IPS-18c (cell line): ENCODE measurements around the gene ATR.
"Not testable (repeated sequence)": the region's sequence is repeated elsewhere in the genome, so short reads cannot be mapped to it uniquely, and the experiment has no call there.

Experiments used
- H3K4me3 ChIP-seq: 2 replicates; pipeline ENCODE4 v1.7.0; 2013; ENCODE audit warnings: low read depth, mild to moderate bottlenecking, low read length, moderate library complexity; ENCODE audit not compliant: insufficient read depth
- H3K9me3 ChIP-seq: one replicate; pipeline ENCODE4 v1.6.1; 2013; ENCODE audit warnings: mild to moderate bottlenecking, low read length, moderate library complexity; ENCODE audit not compliant: control insufficient read depth, insufficient read depth

Gene ATR

DNA sequence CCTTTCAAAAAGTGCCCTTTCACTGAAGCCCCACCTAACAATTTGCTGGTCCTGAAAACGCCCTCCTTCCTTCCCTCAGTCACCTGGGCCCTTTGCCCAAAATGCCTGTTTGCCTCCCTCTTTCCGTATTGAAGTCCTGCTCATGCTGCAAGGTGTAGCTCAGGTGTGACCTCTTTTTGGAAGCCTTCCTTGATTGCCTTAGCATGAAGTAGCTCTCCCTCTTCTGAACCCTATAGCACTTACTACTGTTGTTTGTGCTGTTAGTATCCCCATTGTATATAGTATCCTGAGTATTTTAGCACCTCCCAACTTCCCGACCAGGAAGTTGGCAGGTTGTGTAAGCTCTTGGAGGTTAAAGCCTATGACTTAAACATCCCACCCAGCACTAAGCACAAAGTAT lies 19.4 kb upstream of the ATR start:
- H3K4me3 ChIP-seq, result no peak overlapping the region
- peaks cover 2% of the 10 kb centered on the region for H3K9me3 ChIP-seq

GRCh38 chr3:142596726-142597088 lies 18.2 kb upstream of the ATR start:
- Histone ChIP-seq H3K4me3 (peak overlapping the region; percentile 71), H3K9me3 (peaks cover 2% of the 10 kb centered on the region)

- H3K9me3 ChIP-seq, result peaks cover 2% of the 10 kb centered on the region
- H3K4me3 ChIP-seq, result peak within 1 kb of the TSS; percentile 71
These were observed 17.6 kb upstream of the ATR start, which contains the start of gene PLS1 for GRCh38 chr3:142595951-142596725. TSS of gene PLS1 (plus strand) at chr3:142596393. CDS start at chr3:142664238, 67,845 bp downstream.

DNA sequence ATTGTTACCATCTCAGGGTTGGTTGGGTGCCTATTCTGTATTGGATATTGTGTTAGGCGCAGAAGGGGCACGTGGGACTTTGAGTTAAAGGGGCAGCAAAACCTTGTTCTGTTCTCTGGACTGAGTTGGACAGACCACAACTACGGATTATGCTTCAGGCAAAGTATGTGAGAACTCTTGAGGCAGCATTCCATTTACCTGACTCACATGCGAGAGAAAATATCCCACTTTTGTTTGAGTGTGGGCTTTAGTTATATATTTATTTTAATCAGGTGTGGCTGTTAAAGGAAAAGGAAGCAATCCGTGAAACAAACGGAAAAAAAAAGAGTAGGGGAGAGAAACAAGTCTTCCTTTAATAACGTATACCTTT lies 17.0 kb upstream of the ATR start:
- Histone ChIP-seq H3K9me3 (peaks cover 2% of the 10 kb centered on the region), H3K4me3 (peak overlapping the region; percentile 71; the same call in 1 of the 2 replicates)

GRCh38 chr3:142595141-142595540 lies 16.6 kb upstream of the ATR start:
- Histone ChIP-seq H3K9me3 (peaks cover 2% of the 10 kb centered on the region), H3K4me3 (no peak overlapping the region)

DNA sequence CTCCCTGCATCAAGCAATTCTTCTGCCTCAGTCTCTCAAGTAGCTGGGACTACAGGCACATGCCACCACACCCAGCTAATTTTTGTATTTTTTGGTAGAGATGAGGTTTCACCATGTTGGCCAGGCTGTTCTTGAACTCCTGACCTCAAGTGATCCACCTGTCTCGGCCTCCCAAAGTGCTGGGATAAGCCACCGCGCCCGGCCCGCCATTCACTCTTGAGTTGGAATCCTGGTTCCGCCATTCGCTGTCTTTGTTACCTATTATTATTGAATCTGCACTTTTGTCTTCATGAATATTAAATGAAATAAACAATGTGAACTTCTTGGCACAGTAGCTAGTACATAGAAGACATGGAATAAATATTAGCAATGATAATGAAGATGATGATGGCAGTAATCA lies 13.7 kb upstream of the ATR start:
- not testable (repeated sequence) for H3K9me3 ChIP-seq, H3K4me3 ChIP-seq

DNA sequence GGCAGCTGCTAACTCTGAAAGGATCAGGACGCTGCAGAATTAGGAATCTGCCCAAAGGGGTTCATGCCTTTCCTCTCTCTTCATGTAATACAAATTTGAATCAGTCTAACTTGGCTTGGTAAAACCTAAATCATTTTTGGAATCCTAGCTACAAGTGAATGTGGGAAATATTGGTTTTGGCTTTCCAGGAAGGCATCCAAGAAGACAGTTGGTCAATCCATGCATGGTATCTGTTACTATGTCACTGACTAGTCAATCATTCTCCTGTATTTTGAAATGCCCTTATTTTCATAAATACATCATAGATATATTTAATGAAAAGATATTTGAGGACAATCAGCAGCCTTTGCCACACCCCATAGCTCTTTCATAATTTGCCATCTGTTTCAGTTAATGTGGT lies 10.2 kb upstream of the ATR start:
- Histone ChIP-seq H3K4me3 (no peak overlapping the region), H3K9me3 (peaks cover 2% of the 10 kb centered on the region)

DNA sequence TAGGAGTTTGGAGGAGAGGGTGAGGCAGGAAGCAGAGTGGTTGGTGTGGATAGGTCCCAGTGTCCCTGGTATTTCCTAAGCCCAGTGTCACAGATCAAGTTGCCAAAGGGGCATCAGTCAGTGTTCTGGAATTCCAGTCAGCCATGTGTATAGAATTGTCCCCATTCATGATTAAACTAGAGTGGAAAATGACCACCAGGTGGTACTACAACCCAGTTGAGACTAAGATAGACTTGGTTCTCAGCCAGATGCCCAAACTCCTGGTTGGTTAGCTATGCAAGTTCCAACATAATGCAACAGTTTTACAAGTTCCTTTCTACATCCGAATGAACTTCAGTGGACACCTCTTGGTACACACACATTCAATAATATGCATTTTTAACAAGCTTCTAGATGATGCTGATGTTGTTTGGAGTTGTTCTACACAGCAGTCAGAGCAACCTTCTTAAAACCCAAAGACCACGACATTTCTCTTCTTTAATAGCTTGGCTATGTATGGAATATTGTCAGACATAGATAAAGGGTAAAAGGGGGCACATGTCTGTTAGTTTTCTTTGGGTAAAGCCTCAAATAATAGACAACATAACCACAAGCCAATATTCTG lies 8.4 kb upstream of the ATR start:
- no peaks in the 10 kb centered on the region for H3K9me3 ChIP-seq
- H3K4me3 ChIP-seq, result no peak overlapping the region

DNA sequence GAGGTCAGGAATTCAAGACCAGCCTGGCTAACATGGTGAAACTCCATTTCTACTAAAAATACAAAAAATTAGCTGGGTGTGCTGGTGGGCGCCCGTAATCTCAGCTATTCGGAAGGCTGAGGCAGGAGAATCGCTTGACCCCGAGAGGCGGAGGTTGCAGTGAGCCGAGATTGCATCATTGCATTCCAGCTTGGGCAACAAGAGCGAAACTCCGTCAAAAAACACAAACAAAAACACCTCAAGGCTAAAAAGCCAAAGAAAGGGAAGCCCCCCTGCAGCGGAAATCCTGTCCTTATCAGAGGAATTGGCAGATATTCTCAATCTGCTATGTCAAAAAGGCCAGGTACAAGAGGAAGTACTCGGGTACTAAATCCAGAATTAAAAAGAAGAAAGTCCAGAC lies 2.5 kb upstream of the ATR start:
- not testable (repeated sequence) for H3K4me3 ChIP-seq, H3K9me3 ChIP-seq

DNA sequence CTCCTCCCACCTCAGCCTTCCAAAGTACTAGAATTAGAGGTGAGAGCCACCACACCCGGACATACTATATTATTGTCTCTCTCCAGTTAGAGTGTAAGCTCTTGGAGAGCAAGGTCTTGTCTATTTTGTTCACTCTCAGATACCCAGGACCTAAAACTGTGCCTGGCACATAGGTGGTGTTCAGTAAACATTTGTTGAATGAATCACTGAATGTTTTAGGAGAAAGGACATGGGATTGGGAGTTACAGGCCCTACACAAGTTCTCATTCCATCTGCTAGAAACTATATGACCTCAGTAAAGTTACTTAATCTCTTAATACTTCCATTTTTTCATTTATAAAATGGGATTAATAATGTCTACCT lies 1.5 kb upstream of the ATR start:
- no peaks in the 10 kb centered on the region for H3K9me3 ChIP-seq
- no peak overlapping the region for H3K4me3 ChIP-seq

GRCh38 chr3:142577696-142578328 lies 721 bp downstream of the ATR start:
- no peaks in the 10 kb centered on the region for H3K9me3 ChIP-seq
- peak overlapping the region; percentile 65 for H3K4me3 ChIP-seq

- H3K4me3 ChIP-seq, result no peak overlapping the region
- H3K9me3 ChIP-seq, result no peaks in the 10 kb centered on the region
These were observed 1.7 kb downstream of the ATR start for GRCh38 chr3:142576792-142577191.

DNA sequence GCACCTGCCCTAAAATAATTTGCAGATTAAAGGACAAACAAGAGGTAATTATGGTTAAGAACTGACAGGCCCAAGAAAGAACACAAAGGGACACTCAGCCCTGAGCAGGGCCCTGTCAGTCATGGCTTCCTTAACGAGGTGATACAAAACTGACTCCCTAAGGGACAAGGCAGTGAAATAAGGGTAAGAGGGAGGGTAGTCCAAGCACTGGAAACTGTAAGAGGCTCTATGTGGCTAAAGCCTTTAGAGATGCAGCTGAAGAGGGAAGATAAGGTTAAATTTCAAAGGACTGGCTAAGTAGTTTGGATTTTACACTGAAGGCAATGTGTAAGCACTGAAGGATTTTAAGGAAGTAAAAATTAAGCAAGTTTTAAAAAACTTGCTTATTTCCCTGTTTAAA lies 3.9 kb downstream of the ATR start:
- H3K4me3 ChIP-seq, result no peak overlapping the region
- no peaks in the 10 kb centered on the region for H3K9me3 ChIP-seq

- H3K4me3 ChIP-seq, H3K9me3 ChIP-seq: not testable (repeated sequence)
These were observed 4.3 kb downstream of the ATR start for GRCh38 chr3:142574223-142574622.

GRCh38 chr3:142569422-142569821 lies 9.1 kb downstream of the ATR start:
- H3K9me3 ChIP-seq, H3K4me3 ChIP-seq: not testable (repeated sequence)

DNA sequence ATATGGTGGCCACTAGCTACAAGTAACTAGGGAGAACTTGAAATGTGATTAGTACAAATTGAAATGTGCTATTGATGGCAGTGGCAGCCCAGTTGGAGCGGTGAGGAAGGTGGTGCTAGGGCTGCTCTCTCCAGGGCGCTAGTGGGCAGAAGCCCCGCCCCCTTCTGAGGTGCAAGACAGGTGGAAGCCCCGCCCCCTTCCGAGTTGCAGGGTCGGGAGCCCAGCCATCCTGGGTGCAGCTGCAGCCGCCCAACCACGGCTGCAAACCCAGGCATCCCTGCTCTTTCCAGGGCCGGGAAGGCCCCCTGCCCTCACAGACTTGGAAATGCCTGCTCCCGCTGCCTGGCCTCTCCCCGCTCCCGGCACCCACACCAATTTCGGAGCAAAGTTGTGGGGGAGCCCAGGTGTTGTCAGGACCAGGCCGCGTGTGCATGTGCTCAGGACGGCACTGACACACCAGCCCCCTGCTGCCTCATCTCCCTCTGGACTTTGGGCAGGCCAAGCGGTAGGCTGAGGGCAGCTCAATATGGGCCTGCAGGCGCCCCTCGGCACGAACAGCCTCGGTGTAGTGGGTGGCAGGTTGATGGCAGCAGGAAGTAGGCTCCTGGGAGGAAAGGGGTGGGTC lies 10.0 kb downstream of the ATR start:
- Histone ChIP-seq H3K4me3 (no peak overlapping the region; the same call in 1 of the 2 replicates), H3K9me3 (no peaks in the 10 kb centered on the region)

- H3K9me3 ChIP-seq, result no peaks in the 10 kb centered on the region
These were observed 12.4 kb downstream of the ATR start for GRCh38 chr3:142566096-142566495.

GRCh38 chr3:142563496-142563997 lies 15.0 kb downstream of the ATR start:
- no peak overlapping the region for H3K4me3 ChIP-seq
- no peaks in the 10 kb centered on the region for H3K9me3 ChIP-seq

More at GRCh38 chr3:142566096-142566495, 12.4 kb downstream of the ATR start:
- H3K4me3 ChIP-seq, result no peak overlapping the region
